Stimulated activated CD4-positive, alpha-beta T cell treated with anti-CD3 and anti-CD28 coated beads, Interleukin-1b, Interleukin-23, amount 100 ng/mL, for 4 hours (primary cell): ENCODE measurements around the gene PTPRG.

ENCODE experiments used
- DNase-seq, 2 donors: peaks; one replicate each; pipeline ENCODE4 v3.0.0-alpha.2; 2020; ENCODE audit warnings: low read depth in 2 of 2

PTPRG gene

DNA sequence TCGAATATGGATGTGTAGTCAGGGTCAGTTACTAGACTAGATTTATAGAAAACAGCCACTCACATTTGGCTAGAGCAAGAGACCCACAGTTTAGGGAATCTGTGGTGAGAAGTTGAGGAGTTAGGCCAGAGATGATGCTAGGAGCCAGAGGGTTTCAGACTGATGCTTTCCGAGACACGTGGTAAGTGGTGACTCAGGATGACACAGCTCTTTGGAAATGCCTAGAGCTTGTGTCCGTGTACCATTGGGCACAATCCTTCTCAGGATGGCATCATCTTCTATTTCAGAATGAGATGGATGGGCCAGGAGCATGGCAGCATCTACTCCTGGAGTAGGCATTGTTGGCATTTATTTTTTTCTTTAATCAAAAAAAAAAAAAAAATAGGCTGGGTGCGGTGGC lies 28.5 kb downstream of the PTPRG start:
- DNase-seq, result no peak

GRCh38 chr3:61591300-61591699 lies 29.9 kb downstream of the PTPRG start:
- no peak for DNase-seq

- no peak for DNase-seq
Observed at GRCh38 chr3:61593446-61594029, 32.2 kb downstream of the PTPRG start.

GRCh38 chr3:61594144-61594963 lies 33.0 kb downstream of the PTPRG start:
- no peak for DNase-seq

- DNase-seq, result no peak
Observed at GRCh38 chr3:61594964-61595285, 33.6 kb downstream of the PTPRG start.

GRCh38 chr3:61595288-61595687 lies 33.9 kb downstream of the PTPRG start:
- no peak for DNase-seq

DNA sequence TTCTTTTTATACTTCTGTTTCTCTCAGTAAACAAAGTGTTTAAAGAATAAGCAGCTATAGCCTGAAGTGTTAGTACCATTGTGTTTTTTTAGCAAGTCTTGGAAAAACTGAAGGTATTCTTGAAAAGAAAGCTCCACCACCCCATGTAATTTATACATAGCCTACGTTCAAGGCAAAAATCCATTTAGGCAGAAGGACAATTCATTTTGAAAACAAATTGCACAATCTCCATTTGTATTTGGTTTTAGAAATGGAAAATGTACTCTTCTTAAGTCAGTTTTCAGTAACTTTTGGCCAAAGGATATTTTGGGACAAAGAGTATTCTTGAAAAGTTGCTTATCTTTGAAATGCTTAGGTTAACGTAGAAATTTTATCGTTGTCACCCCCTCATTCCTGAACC lies 34.5 kb downstream of the PTPRG start:
- DNase-seq, result no peak

DNA sequence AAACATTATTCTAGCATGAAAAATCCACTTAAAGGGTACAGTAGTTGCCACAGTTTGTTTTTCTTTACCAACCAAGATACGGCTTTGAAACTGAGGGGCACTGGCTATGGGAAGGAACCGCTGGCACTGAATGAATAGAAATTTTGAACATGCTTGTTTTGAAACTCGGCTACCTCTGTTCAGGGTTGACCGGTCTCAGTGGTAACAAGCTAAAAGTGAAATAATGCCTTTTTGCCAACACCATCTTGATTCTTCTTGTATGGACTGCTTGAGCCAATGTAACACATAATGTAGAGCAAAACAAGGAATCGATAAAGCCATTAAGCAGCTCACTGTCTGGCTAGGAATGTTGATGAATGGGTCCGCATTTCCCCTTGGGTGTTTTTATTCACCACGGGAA lies 36.5 kb downstream of the PTPRG start:
- no peak for DNase-seq

GRCh38 chr3:61600195-61600594 lies 38.8 kb downstream of the PTPRG start:
- DNase-seq, result no peak

- DNase-seq, result no peak
Observed at GRCh38 chr3:61601831-61602230, 40.5 kb downstream of the PTPRG start.

- DNase-seq, result no peak
Observed at GRCh38 chr3:61602466-61602865, 41.1 kb downstream of the PTPRG start.

- no peak for DNase-seq
Observed at GRCh38 chr3:61605589-61606175, 44.3 kb downstream of the PTPRG start.

GRCh38 chr3:61606196-61606595 lies 44.8 kb downstream of the PTPRG start:
- DNase-seq, result no peak

DNA sequence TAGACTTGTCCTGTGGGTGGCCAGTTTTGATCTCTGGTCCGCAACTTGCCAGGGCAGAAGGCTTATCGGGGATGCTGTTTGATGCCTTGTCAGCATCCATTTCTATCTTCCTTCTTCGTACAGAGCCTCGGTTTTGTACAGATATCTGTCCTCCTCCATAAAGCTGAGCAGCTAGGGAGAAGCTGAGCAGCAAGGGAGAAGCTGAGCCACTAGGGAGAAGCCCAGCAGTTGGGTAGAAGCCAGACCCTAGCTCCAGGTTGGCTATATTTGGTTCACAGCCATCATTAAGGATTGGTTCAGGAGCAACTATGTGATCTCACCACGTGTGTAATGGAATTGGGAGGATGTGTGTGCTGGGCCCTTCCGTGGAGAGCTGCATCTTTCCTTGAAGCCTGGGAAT lies 46.7 kb downstream of the PTPRG start:
- no peak for DNase-seq

GRCh38 chr3:61608711-61609110 lies 47.3 kb downstream of the PTPRG start:
- no peak for DNase-seq

DNA sequence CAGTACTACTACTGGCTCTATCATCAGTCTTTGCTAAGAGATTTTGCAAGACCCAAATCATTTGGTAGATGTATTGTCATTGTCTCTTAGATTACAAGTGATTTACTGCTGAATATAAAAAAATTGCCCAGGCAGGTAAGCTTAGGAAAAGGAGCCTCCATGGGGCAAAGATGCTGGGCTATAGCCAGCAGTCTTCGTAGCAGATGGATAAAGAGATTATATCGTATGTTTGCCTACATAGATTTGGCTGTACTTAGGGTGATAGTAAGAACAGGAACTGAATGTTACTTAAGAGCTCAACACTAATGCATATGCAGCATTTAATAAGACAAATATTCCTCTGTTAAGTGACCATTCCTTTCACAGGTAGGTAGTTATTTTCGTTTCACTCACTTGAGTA lies 48.9 kb downstream of the PTPRG start:
- no peak for DNase-seq

DNA sequence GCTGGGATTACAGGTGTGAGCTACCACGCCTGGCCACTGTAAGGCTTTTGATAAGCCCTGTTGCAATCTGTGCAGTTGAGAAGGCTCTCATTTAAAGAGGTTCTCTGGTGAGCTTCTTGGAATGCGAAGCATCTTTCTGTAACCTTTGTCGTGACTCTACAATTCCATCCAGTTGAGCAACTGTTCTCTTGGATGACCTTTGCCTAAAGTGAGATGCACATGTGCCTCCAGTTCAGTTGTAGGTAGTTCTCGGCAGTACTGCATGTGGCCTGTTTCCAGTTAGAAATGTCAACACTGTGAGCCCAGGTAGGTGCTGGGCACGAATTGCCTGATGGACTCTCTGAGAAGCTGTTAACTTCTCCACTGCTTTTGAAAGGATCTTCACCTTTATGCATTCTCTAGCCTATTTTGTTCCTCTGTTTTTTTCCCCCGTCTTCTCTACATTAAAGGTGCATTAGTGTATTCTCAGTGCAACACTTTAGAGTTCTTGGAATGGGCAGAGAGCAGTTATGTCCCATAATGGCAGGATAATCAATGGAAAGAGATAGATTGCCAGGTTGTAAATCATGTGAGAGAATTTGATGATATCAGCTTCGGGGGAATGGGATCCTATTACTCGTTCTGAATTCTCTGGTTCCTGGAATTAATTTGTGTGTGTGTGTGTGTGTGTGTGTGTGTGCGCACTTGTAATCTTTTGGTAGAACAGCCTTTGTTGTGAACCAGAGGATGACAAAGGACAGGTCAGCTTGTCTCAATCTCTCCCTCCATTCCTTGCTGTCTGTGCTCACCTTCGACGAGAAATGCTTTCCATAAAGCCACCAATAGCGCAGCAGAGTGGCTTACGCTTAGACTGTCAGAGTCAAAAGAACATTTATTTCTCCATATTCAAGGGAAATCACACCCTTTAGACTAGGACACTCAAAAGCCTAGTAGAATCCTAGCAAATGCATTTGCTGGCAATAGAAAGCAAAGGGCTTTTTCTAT lies 51.1 kb downstream of the PTPRG start:
- DNase-seq, result no peak

GRCh38 chr3:61613666-61614065 lies 52.3 kb downstream of the PTPRG start:
- DNase-seq, result no peak

GRCh38 chr3:61615643-61616042 lies 54.3 kb downstream of the PTPRG start:
- no peak for DNase-seq

DNA sequence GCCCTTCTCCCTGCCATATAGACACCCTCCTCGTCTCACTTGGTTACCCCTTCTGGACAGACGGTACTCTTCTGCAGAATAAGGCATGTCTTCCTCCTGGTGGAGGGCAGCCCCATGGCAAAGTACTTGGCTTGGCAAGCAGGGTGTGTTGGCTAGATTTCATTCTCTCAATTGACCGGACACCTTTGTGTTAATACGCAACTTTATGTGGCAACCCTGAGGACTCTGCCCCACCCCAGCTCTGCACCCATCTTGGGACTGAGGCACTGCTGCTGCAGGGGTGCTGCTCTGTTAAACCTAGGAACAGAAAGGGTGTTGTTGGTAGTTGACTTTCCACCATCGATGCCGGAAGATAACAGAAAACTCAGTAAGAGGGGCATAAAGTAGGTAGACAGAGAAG lies 55.2 kb downstream of the PTPRG start:
- no peak for DNase-seq

GRCh38 chr3:61617041-61617440 lies 55.7 kb downstream of the PTPRG start:
- no peak for DNase-seq

DNA sequence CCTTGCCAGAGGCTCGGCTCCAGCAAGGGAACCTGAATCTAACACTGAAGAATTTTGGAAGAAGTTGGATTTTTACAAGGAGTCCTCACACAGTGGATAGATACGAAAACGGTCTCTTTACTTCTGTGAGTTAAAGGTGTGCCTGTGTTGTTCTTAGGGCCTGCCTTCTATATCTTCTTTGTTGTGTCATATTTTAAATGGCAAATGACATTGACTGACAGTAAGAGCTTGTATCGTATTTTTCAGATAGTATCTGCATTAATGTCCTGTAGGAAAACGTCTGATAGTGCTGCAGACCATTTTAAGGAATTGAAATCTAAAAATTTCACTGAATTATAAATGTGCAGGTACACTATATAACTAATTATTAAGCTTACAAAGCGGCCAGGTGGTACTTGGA lies 56.3 kb downstream of the PTPRG start:
- no peak for DNase-seq
